ENCODE data around the gene KIF1B.

The KIF1B gene

DNA sequence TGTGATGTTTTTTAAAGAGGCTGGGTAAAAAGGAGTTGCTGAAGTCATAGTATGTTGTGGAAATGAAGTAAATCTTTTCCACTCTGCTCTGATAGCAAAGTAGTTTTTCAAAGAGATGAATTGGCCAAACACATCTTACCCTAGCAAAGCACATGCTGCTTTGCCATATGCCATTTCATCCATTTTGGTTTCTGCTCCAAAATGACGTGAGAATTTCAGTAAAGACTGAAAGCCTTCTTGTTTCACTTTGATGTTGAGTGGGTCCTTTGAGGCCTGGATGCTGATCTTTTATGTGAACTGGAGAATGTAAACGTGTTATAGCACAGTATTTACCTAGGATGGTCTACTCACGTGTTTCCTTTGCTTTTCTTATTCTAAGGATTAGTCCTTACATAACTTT lies 115.2 kb downstream of the KIF1B start:
- H3K27me3 ChIP-seq (ENCODE audit: control insufficient read depth, insufficient read depth, low read length) = no peaks in the 10 kb centered on the region
- DNase-seq (ENCODE audit: low read depth, low spot score) = no peak
- H3K9me3 ChIP-seq (ENCODE audit: control insufficient read depth, insufficient read depth, low read length) = no peaks in the 10 kb centered on the region
- H3K4me1 ChIP-seq (ENCODE audit: control insufficient read depth, insufficient read depth, low read length) = 0 out of 2 replicates have a peak, but pooled peaks cover 1% of the 10 kb centered on the region
- peaks cover 3% of the 10 kb centered on the region; the same call in 1 of the 2 replicates for H3K36me3 ChIP-seq (ENCODE audit: control insufficient read depth, insufficient read depth, low read length)
- H3K27ac ChIP-seq (ENCODE audit: low read length) = no peak overlapping the region
- no peak overlapping the region for H3K4me3 ChIP-seq (ENCODE audit: low read length)
- whole genome bisulfite sequencing (ENCODE audit: insufficient coverage, insufficient read length) = no CpG with 5 or more reads among the region's 3 CpGs

DNA sequence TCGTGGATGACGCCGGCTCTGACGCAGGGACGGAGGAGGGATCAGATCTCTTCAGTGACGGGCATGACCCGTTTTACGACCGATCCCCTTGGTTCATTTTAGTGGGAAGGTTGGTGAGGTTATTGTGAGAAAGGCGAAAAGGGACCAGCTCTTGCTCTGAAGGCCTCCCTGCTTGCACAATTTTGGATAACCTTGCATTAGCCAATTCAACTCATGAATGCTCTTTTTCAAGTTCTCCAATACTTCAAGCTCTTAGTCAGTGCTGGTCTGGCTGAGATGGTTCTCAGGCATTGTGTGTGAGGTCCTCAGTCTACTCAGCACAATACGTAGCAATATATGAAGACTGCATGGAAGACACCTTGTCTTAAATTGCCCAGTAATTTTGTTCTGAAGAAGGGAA lies 115.9 kb downstream of the KIF1B start:
- H3K27ac ChIP-seq (ENCODE audit: low read length) = no peak overlapping the region
- DNase-seq (ENCODE audit: low read depth, low spot score) = no peak
- H3K4me3 ChIP-seq (ENCODE audit: low read length) = no peak overlapping the region
- H3K4me1 ChIP-seq (ENCODE audit: control insufficient read depth, insufficient read depth, low read length) = 0 out of 2 replicates have a peak, but pooled peaks cover 1% of the 10 kb centered on the region
- no peaks in the 10 kb centered on the region for H3K9me3 ChIP-seq (ENCODE audit: control insufficient read depth, insufficient read depth, low read length)
- H3K36me3 ChIP-seq (ENCODE audit: control insufficient read depth, insufficient read depth, low read length) = peaks cover 3% of the 10 kb centered on the region; the same call in 1 of the 2 replicates
- WGBS (ENCODE audit: insufficient coverage, insufficient read length) = no CpG with 5 or more reads among the region's 11 CpGs
- H3K27me3 ChIP-seq (ENCODE audit: control insufficient read depth, insufficient read depth, low read length) = no peaks in the 10 kb centered on the region

DNA sequence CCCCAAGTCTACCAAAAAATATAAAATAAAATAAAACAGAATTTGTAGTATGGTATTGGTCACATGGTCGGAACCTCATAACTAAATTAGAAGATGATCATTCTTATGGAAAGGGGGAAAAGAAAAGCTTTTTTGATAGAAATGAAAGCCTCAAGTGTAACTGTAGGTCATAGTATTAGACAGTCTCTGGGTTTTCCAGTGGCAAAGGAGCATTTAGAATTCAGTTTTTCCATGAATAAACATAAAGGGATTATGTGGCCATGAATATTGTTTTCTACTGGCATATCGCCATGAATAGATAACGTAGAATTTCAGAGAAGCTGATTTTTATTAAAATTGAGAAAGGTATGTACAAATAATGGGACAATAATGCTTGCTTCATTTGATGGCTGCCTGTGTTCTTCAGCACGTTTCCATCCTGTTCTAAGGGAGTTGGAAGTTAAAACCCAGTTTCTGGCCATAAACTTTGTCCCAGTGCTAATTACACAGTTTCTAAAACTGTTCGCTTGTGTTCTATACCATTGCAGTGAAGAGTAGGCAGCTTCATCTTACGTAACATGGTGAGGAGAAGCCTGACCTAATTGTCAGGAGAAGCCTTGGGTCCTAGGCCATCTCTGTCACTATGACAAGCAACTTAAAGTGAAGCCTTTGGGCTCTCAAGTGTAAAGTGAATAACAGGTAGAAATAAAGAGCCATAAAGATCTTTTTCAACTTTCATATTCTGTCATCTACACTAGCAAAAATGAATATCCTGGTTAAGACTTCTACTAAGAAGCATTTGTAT lies 118.0 kb downstream of the KIF1B start:
- Histone ChIP-seq H3K9me3 (ENCODE audit: control insufficient read depth, insufficient read depth, low read length) (no peaks in the 10 kb centered on the region), H3K4me3 (ENCODE audit: low read length) (no peak overlapping the region), H3K36me3 (ENCODE audit: control insufficient read depth, insufficient read depth, low read length) (no peaks in the 10 kb centered on the region), H3K4me1 (ENCODE audit: control insufficient read depth, insufficient read depth, low read length) (0 out of 2 replicates have a peak, but pooled peaks cover 1% of the 10 kb centered on the region), H3K27me3 (ENCODE audit: control insufficient read depth, insufficient read depth, low read length) (no peaks in the 10 kb centered on the region), H3K27ac (ENCODE audit: low read length) (no peak overlapping the region)
- DNase-seq (ENCODE audit: low read depth, low spot score) = no peak
- WGBS (ENCODE audit: insufficient coverage, insufficient read length) = no CpG with 5 or more reads among the region's 6 CpGs

DNA sequence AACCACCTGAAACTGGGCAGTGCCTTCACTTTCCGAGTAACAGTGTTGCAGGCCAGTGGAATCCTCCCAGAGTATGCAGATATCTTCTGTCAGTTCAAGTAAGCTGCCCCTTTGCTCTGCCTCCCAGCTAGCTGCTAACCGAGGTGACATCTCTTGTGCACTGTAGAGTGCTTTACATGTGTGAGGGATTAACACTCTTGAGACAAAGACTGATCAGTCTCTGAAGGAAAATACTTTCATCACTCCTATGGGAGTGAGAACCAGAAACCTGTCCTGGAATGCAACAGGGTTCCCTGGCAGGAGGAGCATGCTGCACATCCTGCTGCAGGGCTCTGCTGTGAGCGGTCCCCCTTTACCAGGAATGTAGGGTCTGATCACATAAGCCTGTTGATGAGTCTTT lies 127.1 kb downstream of the KIF1B start:
- no peak overlapping the region for H3K27ac ChIP-seq (ENCODE audit: low read length)
- no peaks in the 10 kb centered on the region for H3K4me1 ChIP-seq (ENCODE audit: control insufficient read depth, insufficient read depth, low read length)
- no peaks in the 10 kb centered on the region for H3K27me3 ChIP-seq (ENCODE audit: control insufficient read depth, insufficient read depth, low read length)
- no CpG with 5 or more reads among the region's 3 CpGs for WGBS (ENCODE audit: insufficient coverage, insufficient read length)
- H3K36me3 ChIP-seq (ENCODE audit: control insufficient read depth, insufficient read depth, low read length) = no peaks in the 10 kb centered on the region; the same call in 1 of the 2 replicates
- no peak overlapping the region for H3K4me3 ChIP-seq (ENCODE audit: low read length)
- DNase-seq (ENCODE audit: low read depth, low spot score) = no peak
- no peaks in the 10 kb centered on the region for H3K9me3 ChIP-seq (ENCODE audit: control insufficient read depth, insufficient read depth, low read length)

DNA sequence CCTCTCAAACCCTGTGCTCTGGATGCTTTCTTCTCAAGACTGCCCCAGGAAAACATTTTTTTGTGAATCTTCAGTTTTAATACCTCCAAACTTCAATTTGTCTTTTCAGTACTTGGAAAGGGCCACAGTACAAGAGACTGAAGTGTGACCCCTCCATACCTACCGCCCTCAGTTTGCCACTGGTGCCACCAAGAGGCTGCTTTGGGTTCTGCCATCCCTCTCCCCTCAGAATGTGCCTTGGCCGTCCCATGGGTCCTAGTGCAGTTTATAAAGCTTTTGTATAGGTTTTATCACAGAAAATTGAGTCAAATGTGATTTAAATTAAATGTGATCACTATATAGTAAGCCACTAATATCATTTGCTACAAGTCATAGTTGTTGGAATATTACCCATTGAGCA lies 127.7 kb downstream of the KIF1B start:
- Histone ChIP-seq H3K4me1 (ENCODE audit: control insufficient read depth, insufficient read depth, low read length) (no peaks in the 10 kb centered on the region), H3K27me3 (ENCODE audit: control insufficient read depth, insufficient read depth, low read length) (no peaks in the 10 kb centered on the region), H3K27ac (ENCODE audit: low read length) (no peak overlapping the region), H3K36me3 (ENCODE audit: control insufficient read depth, insufficient read depth, low read length) (no peaks in the 10 kb centered on the region; the same call in 1 of the 2 replicates), H3K4me3 (ENCODE audit: low read length) (no peak overlapping the region), H3K9me3 (ENCODE audit: control insufficient read depth, insufficient read depth, low read length) (no peaks in the 10 kb centered on the region)
- DNase-seq (ENCODE audit: low read depth, low spot score) = peak; percentile 41
- no CpG with 5 or more reads among the region's 2 CpGs for WGBS (ENCODE audit: insufficient coverage, insufficient read length)

DNA sequence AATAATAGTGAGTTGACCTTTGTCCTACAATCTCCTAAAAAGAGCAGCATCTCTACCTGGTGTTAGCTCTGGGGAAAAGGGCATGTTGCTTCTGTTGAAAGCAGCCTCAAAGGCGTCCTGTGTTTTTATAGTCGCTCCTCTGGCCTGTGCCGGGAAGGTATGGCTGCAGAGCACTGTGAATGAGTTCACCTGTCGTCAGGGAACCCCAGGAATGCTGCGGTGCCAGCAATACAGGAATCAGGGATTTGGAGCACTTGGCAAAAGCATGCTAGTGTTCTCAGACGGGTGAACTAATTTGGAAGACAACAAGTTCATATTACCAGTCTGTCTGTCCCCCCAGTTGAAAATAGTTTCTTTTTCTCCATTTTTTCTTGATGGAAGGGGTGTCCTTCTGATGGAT lies 128.2 kb downstream of the KIF1B start:
- Histone ChIP-seq H3K4me1 (ENCODE audit: control insufficient read depth, insufficient read depth, low read length) (no peaks in the 10 kb centered on the region), H3K36me3 (ENCODE audit: control insufficient read depth, insufficient read depth, low read length) (no peaks in the 10 kb centered on the region; the same call in 1 of the 2 replicates), H3K9me3 (ENCODE audit: control insufficient read depth, insufficient read depth, low read length) (no peaks in the 10 kb centered on the region), H3K27me3 (ENCODE audit: control insufficient read depth, insufficient read depth, low read length) (no peaks in the 10 kb centered on the region), H3K27ac (ENCODE audit: low read length) (no peak overlapping the region), H3K4me3 (ENCODE audit: low read length) (no peak overlapping the region)
- WGBS (ENCODE audit: insufficient coverage, insufficient read length) = no CpG with 5 or more reads among the region's 6 CpGs
- DNase-seq (ENCODE audit: low read depth, low spot score) = no peak

DNA sequence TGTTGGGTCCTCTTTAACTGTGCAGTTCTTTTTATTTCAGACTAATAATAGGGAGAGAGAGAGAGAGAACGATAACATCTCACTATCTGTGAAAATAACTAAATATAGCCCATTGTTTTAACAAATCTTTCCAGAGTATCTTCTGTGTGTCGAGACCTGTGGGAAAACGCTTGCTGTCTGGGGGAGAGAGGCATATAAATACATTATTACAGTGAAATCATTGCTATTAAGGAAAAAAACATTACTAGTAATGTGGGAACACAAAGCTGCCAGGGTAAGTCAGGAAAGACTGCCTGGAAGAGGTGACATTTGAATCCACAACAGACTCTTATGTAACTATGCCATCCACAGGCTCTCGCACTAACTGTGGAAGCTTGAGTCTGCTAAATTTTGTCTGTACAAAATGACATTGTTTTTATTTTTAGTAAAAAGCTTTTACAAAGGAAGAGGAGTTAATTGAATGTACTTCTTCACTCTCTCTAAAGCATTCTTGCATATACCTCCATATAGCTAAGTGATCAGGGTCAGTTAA lies 128.7 kb downstream of the KIF1B start:
- DNase-seq (ENCODE audit: low read depth, low spot score) = no peak
- Histone ChIP-seq H3K27me3 (ENCODE audit: control insufficient read depth, insufficient read depth, low read length) (no peaks in the 10 kb centered on the region), H3K4me1 (ENCODE audit: control insufficient read depth, insufficient read depth, low read length) (no peaks in the 10 kb centered on the region), H3K36me3 (ENCODE audit: control insufficient read depth, insufficient read depth, low read length) (peaks cover 3% of the 10 kb centered on the region; the same call in 1 of the 2 replicates), H3K27ac (ENCODE audit: low read length) (no peak overlapping the region), H3K4me3 (ENCODE audit: low read length) (no peak overlapping the region), H3K9me3 (ENCODE audit: control insufficient read depth, insufficient read depth, low read length) (no peaks in the 10 kb centered on the region)
- WGBS (ENCODE audit: insufficient coverage, insufficient read length) = no CpG with 5 or more reads among the region's 4 CpGs

DNA sequence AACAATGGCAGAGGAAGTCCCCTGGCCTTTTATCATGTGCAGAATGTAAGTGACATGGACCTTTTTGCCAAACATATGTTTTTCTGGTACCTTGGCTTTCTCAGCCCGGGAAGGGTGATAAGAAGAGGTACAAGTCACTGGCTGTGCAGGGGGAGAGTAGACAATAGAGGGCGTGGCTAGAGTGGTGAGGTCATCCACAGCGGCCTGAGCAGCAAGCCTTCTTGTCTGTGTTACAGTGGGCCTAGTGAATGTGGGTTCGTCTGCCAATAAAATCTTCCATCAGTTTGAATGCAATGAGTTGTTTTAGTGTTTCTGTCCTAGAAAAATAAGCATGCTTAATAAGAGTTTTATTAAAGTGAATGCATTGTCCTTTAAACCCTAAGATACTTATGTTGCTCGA lies 129.4 kb downstream of the KIF1B start:
- Histone ChIP-seq H3K4me3 (ENCODE audit: low read length) (no peak overlapping the region), H3K27me3 (ENCODE audit: control insufficient read depth, insufficient read depth, low read length) (no peaks in the 10 kb centered on the region), H3K9me3 (ENCODE audit: control insufficient read depth, insufficient read depth, low read length) (no peaks in the 10 kb centered on the region), H3K27ac (ENCODE audit: low read length) (no peak overlapping the region), H3K4me1 (ENCODE audit: control insufficient read depth, insufficient read depth, low read length) (no peaks in the 10 kb centered on the region), H3K36me3 (ENCODE audit: control insufficient read depth, insufficient read depth, low read length) (peaks cover 4% of the 10 kb centered on the region; the same call in 1 of the 2 replicates)
- DNase-seq (ENCODE audit: low read depth, low spot score) = peak; percentile 39
- no CpG with 5 or more reads among the region's 5 CpGs for WGBS (ENCODE audit: insufficient coverage, insufficient read length)

DNA sequence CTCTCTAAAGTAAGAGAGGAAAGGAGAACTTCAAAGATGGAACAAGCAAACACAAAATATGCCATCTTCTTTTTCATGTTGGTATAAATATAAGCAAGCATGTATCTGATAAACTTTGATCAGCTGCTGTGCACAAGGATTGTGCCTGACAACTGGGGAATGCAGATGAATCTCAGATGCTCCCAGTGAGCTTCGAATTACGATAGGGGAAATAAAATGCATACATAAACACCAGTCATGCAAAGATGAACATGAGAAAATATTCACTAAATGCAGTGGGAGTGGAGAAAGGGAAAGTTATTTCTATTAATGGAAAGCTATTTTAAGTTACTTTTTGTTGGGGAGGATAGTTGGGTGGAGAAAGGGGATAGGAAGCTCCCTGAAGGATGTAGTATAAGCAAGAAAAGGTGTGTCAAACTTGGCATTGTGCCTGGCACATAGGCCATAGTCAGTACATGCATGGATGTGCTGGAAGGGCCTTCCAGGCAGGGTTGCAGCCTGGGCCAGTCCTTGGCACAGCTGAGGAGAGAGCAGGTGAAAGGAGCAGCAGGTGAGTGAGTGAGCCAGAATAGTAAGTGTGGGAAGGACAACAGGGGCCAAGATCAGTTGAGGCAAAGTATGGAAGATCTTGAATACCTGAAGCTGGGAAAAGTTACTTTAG lies 130.7 kb downstream of the KIF1B start:
- H3K9me3 ChIP-seq (ENCODE audit: control insufficient read depth, insufficient read depth, low read length) = no peaks in the 10 kb centered on the region
- H3K36me3 ChIP-seq (ENCODE audit: control insufficient read depth, insufficient read depth, low read length) = peaks cover 4% of the 10 kb centered on the region; the same call in 1 of the 2 replicates
- H3K4me3 ChIP-seq (ENCODE audit: low read length) = no peak overlapping the region
- H3K27ac ChIP-seq (ENCODE audit: low read length) = no peak overlapping the region
- DNase-seq (ENCODE audit: low read depth, low spot score) = no peak
- no CpG with 5 or more reads among the region's 2 CpGs for WGBS (ENCODE audit: insufficient coverage, insufficient read length)
- H3K4me1 ChIP-seq (ENCODE audit: control insufficient read depth, insufficient read depth, low read length) = no peaks in the 10 kb centered on the region
- H3K27me3 ChIP-seq (ENCODE audit: control insufficient read depth, insufficient read depth, low read length) = no peaks in the 10 kb centered on the region

DNA sequence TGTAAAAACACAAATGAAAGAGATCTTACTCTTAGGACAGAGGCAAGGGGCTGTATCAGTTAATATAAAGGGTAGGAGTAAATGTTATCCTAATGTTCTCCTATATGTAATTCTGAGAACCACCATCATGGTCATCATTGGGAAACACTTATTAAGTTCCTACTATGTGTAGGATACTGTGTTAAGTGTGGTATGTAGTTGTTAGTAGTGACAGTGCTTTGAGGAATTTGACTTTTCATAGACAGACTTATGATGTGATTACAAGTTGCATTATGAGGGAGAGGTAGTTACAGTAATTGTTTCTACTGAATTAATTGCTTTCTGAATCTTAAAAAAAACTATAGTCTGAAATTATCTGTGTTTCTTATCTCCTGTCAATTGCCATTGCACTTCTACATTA lies 136.7 kb downstream of the KIF1B start:
- no peaks in the 10 kb centered on the region for H3K9me3 ChIP-seq (ENCODE audit: control insufficient read depth, insufficient read depth, low read length)
- DNase-seq (ENCODE audit: low read depth, low spot score) = no peak
- 0 out of 2 replicates have a peak, but pooled peaks cover 1% of the 10 kb centered on the region for H3K4me1 ChIP-seq (ENCODE audit: control insufficient read depth, insufficient read depth, low read length)
- peaks cover 4% of the 10 kb centered on the region; the same call in 1 of the 2 replicates for H3K36me3 ChIP-seq (ENCODE audit: control insufficient read depth, insufficient read depth, low read length)
- no peak overlapping the region for H3K4me3 ChIP-seq (ENCODE audit: low read length)
- H3K27ac ChIP-seq (ENCODE audit: low read length) = no peak overlapping the region
- no peaks in the 10 kb centered on the region for H3K27me3 ChIP-seq (ENCODE audit: control insufficient read depth, insufficient read depth, low read length)

Data from iPS DF 6.9 (cell line).